ENCODE data around the gene ZNF182. TPM values are rescaled to one million over a fixed set of nuclear protein-coding genes. Genes with fewer than 3 reads are reported as not detected.

ZNF182 gene
- total RNA-seq, 2 donors from 2014 or later, result 3.0 to 4.2 TPM

- no peak overlapping the region for H3K27ac ChIP-seq
- peak overlapping the region; percentile 40 for H3K4me3 ChIP-seq
These were observed 860 bp downstream of the ZNF182 start for GRCh38 chrX:48002929-48003328.

GRCh38 chrX:48002319-48002718 lies 1.5 kb downstream of the ZNF182 start:
- no peaks in the 10 kb centered on the region for H3K9me3 ChIP-seq
- no peak overlapping the region for H3K4me3 ChIP-seq
- no peak overlapping the region for H3K27ac ChIP-seq
- H3K36me3 ChIP-seq, result no peaks in the 10 kb centered on the region
- H3K27me3 ChIP-seq, result no peaks in the 10 kb centered on the region
- H3K9ac ChIP-seq (ENCODE audit: low read depth in 2 of 2, low read length in 2 of 2), result no peak overlapping the region
- intact Hi-C loops (cut with DNase I), result no loop called here
- TF ChIP-seq CTCF (IDR thresholded peaks at IDR 0.05), result no peak
- DNase-seq, result no peak
- no peaks in the 10 kb centered on the region for H3K4me1 ChIP-seq

More at GRCh38 chrX:48002929-48003328, 860 bp downstream of the ZNF182 start:
- H3K4me1 ChIP-seq, result no peaks in the 10 kb centered on the region
- H3K27me3 ChIP-seq, result no peaks in the 10 kb centered on the region
- intact Hi-C loops (cut with DNase I), result no loop called here
- no peak for TF ChIP-seq CTCF (IDR thresholded peaks at IDR 0.05)
- H3K9me3 ChIP-seq, result no peaks in the 10 kb centered on the region
- DNase-seq, result no peak
- H3K9ac ChIP-seq (ENCODE audit: low read depth in 2 of 2, low read length in 2 of 2), result peak overlapping the region; percentile 71 to 72
- H3K36me3 ChIP-seq, result no peaks in the 10 kb centered on the region

GRCh38 chrX:48001260-48001659 lies 2.5 kb downstream of the ZNF182 start:
- Histone ChIP-seq H3K9me3 (no peaks in the 10 kb centered on the region), H3K36me3 (no peaks in the 10 kb centered on the region), H3K4me1 (no peaks in the 10 kb centered on the region), H3K27ac (no peak overlapping the region), H3K9ac (ENCODE audit: low read depth in 2 of 2, low read length in 2 of 2) (no peak overlapping the region), H3K27me3 (no peaks in the 10 kb centered on the region), H3K4me3 (no peak overlapping the region)
- no peak for TF ChIP-seq CTCF (IDR thresholded peaks at IDR 0.05)
- intact Hi-C loops (cut with DNase I), result no loop called here
- no peak for DNase-seq

GRCh38 chrX:47992669-47993068 lies 11.1 kb downstream of the ZNF182 start:
- Histone ChIP-seq H3K4me1 (no peaks in the 10 kb centered on the region), H3K27ac (no peak overlapping the region), H3K36me3 (no peaks in the 10 kb centered on the region), H3K27me3 (no peaks in the 10 kb centered on the region), H3K9ac (ENCODE audit: low read depth in 2 of 2, low read length in 2 of 2) (no peak overlapping the region), H3K9me3 (no peaks in the 10 kb centered on the region), H3K4me3 (no peak overlapping the region)
- DNase-seq, result no peak
- intact Hi-C loops (cut with DNase I), result no loop called here
- no peak for TF ChIP-seq CTCF (IDR thresholded peaks at IDR 0.05)

- H3K4me3 ChIP-seq, result no peak overlapping the region
These were observed 11.8 kb downstream of the ZNF182 start for GRCh38 chrX:47992095-47992380.

More at GRCh38 chrX:47992095-47992380, 11.8 kb downstream of the ZNF182 start:
- no peaks in the 10 kb centered on the region for H3K27me3 ChIP-seq
- TF ChIP-seq CTCF (IDR thresholded peaks at IDR 0.05), result no peak
- intact Hi-C loops (cut with DNase I), result no loop called here
- no peak overlapping the region for H3K9ac ChIP-seq (ENCODE audit: low read depth in 2 of 2, low read length in 2 of 2)
- H3K36me3 ChIP-seq, result no peaks in the 10 kb centered on the region
- DNase-seq, result no peak
- H3K4me1 ChIP-seq, result no peaks in the 10 kb centered on the region
- no peaks in the 10 kb centered on the region for H3K9me3 ChIP-seq
- H3K27ac ChIP-seq, result no peak overlapping the region
